Caco-2 (cell line): Measurements from ENCODE around the gene INKA2. TPM values are rescaled to one million over a fixed set of nuclear protein-coding genes. Genes with fewer than 3 reads are reported as not detected.

Source experiments
- BruUV-seq: library from RNA; stranded (reverse); fragments of 400-500 nt; replicated peaks from 2 replicates; lab custom pipeline; 2021; lab: Mats Ljungman, UMichigan
- CTCF ChIA-PET: fragments of 300-600 bp; sonication (Branson Sonifier 250); formaldehyde crosslinking; loops from one replicate; lab custom pipeline; 2022; ENCODE audit warnings: antibody characterized with exemption; lab: Charles Lee
- POLR2A ChIA-PET: fragments of 300-600 bp; sonication (Branson Sonifier 250); formaldehyde crosslinking; loops from one replicate; lab custom pipeline; 2022; ENCODE audit warnings: antibody characterized with exemption; lab: Charles Lee
- DNase-seq, 2 experiments: peaks; one replicate each; pipeline versions ENCODE4 v3.0.0 to v3.0.0-alpha.2; 2020 to 2022
- H3K27me3 ChIP-seq: replicated peaks from 2 replicates; pipeline ENCODE4 v1.6.0; 2011; ENCODE audit warnings: low read length; ENCODE audit not compliant: control insufficient read depth, insufficient read depth
- H3K36me3 ChIP-seq: 2 replicates; pipeline ENCODE4 v1.5.1; 2011; ENCODE audit warnings: low read length; ENCODE audit not compliant: control insufficient read depth, insufficient read depth
- H3K4me1 ChIP-seq: fragments of 250-450 bp; sonication (Bioruptor Pico); 2 replicates; pipeline ENCODE4 v1.5.1; 2020; ENCODE audit warnings: mild to moderate bottlenecking
- H3K4me3 ChIP-seq: 2 replicates; pipeline ENCODE4 v1.5.1; 2011; ENCODE audit warnings: low read depth, mild to moderate bottlenecking, control low read depth, low read length
- H3K9me3 ChIP-seq: fragments of 250-450 bp; sonication (Bioruptor Pico); 2 replicates; pipeline ENCODE4 v1.5.1; 2020; ENCODE audit warnings: mild to moderate bottlenecking, moderate library complexity
- H3K27ac Mint-ChIP-seq: one replicate; pipeline ENCODE4 v1.8.0; 2022; ENCODE audit warnings: mixed read lengths; ENCODE audit not compliant: unreplicated experiment
- H3K27me3 Mint-ChIP-seq: one replicate; pipeline ENCODE4 v1.8.0; 2022; ENCODE audit warnings: mixed read lengths; ENCODE audit not compliant: insufficient read depth, unreplicated experiment
- H3K36me3 Mint-ChIP-seq: one replicate; pipeline ENCODE4 v1.8.0; 2022; ENCODE audit warnings: mild to moderate bottlenecking, mixed read lengths; ENCODE audit not compliant: insufficient read depth, unreplicated experiment
- H3K4me1 Mint-ChIP-seq: one replicate; pipeline ENCODE4 v1.8.0; 2022; ENCODE audit warnings: low read depth, mixed read lengths; ENCODE audit not compliant: unreplicated experiment
- H3K4me3 Mint-ChIP-seq: one replicate; pipeline ENCODE4 v1.8.0; 2022; ENCODE audit warnings: mild to moderate bottlenecking, moderate library complexity, mixed read lengths; ENCODE audit not compliant: unreplicated experiment
- H3K9me3 Mint-ChIP-seq: one replicate; pipeline ENCODE4 v1.8.0; 2022; ENCODE audit warnings: mixed read lengths; ENCODE audit not compliant: unreplicated experiment
- CTCF ChIP-seq, 2 experiments: fragments of 200-600 bp in 1 of 2; IDR thresholded peaks; 1 replicate in 1 of 2; 2 replicates in 1 of 2; pipeline versions ENCODE4 v1.5.1 to v1.8.0; 2011 to 2022; ENCODE audit warnings: antibody characterized with exemption in 1 of 2, control low read depth in 1 of 2, inconsistent platforms in 1 of 2, low read depth in 1 of 2, low read length in 1 of 2, mild to moderate bottlenecking in 1 of 2, moderate library complexity in 1 of 2; ENCODE audit not compliant: insufficient read depth in 1 of 2, severe bottlenecking in 1 of 2, unreplicated experiment in 1 of 2
- intact Hi-C: fragments of 100-400 bp; cut with micrococcal nuclease; formaldehyde crosslinking; loops from one replicate; pipeline ENCODE4 v1.10.0; 2022; ENCODE audit not compliant: unreplicated experiment
- total RNA-seq: library from RNA; stranded (reverse); gene quantifications from 2 replicates; pipeline ENCODE4 v1.2.3, GENCODE V29; 2022

INKA2 gene
- total RNA-seq, 1 experiment from 2014 or later: 5.8 TPM

GRCh38 chr1:111738133-111738435, 1.1 kb downstream of the INKA2 start:
- Histone ChIP-seq H3K9me3 (no peaks in the 10 kb centered on the region), H3K36me3 (no peaks in the 10 kb centered on the region), H3K4me3 (peak overlapping the region; percentile 56), H3K27me3 (no peaks in the 10 kb centered on the region), H3K4me1 (peaks cover 4% of the 10 kb centered on the region)
- Mint-ChIP-seq H3K9me3 (no peaks in the 10 kb centered on the region), H3K4me1 (peaks cover 16% of the 10 kb centered on the region), H3K4me3 (peak overlapping the region; percentile 79), H3K27ac (no peak overlapping the region), H3K36me3 (peaks cover 16% of the 10 kb centered on the region), H3K27me3 (no peaks in the 10 kb centered on the region)
- TF ChIP-seq CTCF (IDR thresholded peaks at IDR 0.05; ENCODE audit: insufficient read depth in 1 of 2, low read depth in 1 of 2, low read length in 1 of 2, severe bottlenecking in 1 of 2, unreplicated experiment in 1 of 2): no peak
- CTCF ChIA-PET: interaction anchor here (0.6 to 1.4 kb wide), 3 partner anchors 63 to 256 kb away, joined by 3 to 6 read pairs (median 4); no protein-coding TSS in a partner anchor
- POLR2A ChIA-PET: no interaction called here
- DNase-seq: no peak
- intact Hi-C loops: no loop called here
- BruUV-seq: no TSS peak

- no peak for DNase-seq
These were observed 1.7 kb downstream of the INKA2 start for GRCh38 chr1:111737216-111738132.

More at GRCh38 chr1:111737216-111738132, 1.7 kb downstream of the INKA2 start:
- no peaks in the 10 kb centered on the region for H3K36me3 ChIP-seq
- peak in 1 of 2 experiments; percentile 6 for TF ChIP-seq CTCF (IDR thresholded peaks at IDR 0.05; ENCODE audit: insufficient read depth in 1 of 2, low read depth in 1 of 2, low read length in 1 of 2, severe bottlenecking in 1 of 2, unreplicated experiment in 1 of 2)
- no peaks in the 10 kb centered on the region for H3K9me3 ChIP-seq
- no TSS peak for BruUV-seq
- intact Hi-C loops: no loop called here
- no peaks in the 10 kb centered on the region for H3K27me3 ChIP-seq
- ChIA-PET POLR2A (no interaction called here), CTCF (interaction anchor here (0.6 to 1.4 kb wide), 3 partner anchors 229 to 256 kb away, joined by 3 to 6 read pairs (median 3); no protein-coding TSS in a partner anchor)
- H3K27me3 Mint-ChIP-seq: no peaks in the 10 kb centered on the region
- H3K27ac Mint-ChIP-seq: no peak overlapping the region
- H3K4me3 Mint-ChIP-seq: peak overlapping the region; percentile 79
- H3K4me1 ChIP-seq: peaks cover 4% of the 10 kb centered on the region
- H3K4me3 ChIP-seq: peak overlapping the region; percentile 56
- no peaks in the 10 kb centered on the region for H3K9me3 Mint-ChIP-seq
- peaks cover 16% of the 10 kb centered on the region for H3K36me3 Mint-ChIP-seq
- H3K4me1 Mint-ChIP-seq: peaks cover 16% of the 10 kb centered on the region
